Neutrophil (primary cell): ENCODE results near the gene CMSS1.

Experiments used
- H3K27ac ChIP-seq: fragments of 200-600 bp; sonication (generic); 2 replicates; pipeline ENCODE4 v1.5.1; 2016; ENCODE audit warnings: mild to moderate bottlenecking, moderate library complexity
- H3K27me3 ChIP-seq: fragments of 200-600 bp; sonication (generic); 2 replicates; pipeline ENCODE4 v1.6.0; 2016; ENCODE audit warnings: mild to moderate bottlenecking
- H3K36me3 ChIP-seq: fragments of 200-600 bp; sonication (generic); 2 replicates; pipeline ENCODE4 v1.5.1; 2017
- H3K4me1 ChIP-seq, 2 experiments: fragments of 200-600 bp in 1 of 2; sonication (generic) in 1 of 2; 1 replicate in 1 of 2; 2 replicates in 1 of 2; pipeline versions ENCODE4 v1.5.1 to v1.6.1; 2013 to 2016; ENCODE audit warnings: low read depth in 1 of 2, low read length in 1 of 2, mild to moderate bottlenecking in 1 of 2, moderate library complexity in 1 of 2; ENCODE audit not compliant: control insufficient read depth in 1 of 2, insufficient read depth in 1 of 2
- H3K4me3 ChIP-seq, 2 experiments: fragments of 200-600 bp in 1 of 2; sonication (generic) in 1 of 2; 1 replicate in 1 of 2; 2 replicates in 1 of 2; pipeline ENCODE4 v1.5.1; 2013 to 2016; ENCODE audit warnings: low read depth in 1 of 2, low read length in 1 of 2, mild to moderate bottlenecking in 1 of 2, moderate library complexity in 1 of 2
- H3K9me3 ChIP-seq: fragments of 200-600 bp; sonication (generic); 2 replicates; pipeline ENCODE4 v1.5.1; 2016
- TF ChIP-seq, protein P1 (sequence below): fragments of 200-600 bp; sonication (generic); IDR thresholded peaks from 2 replicates; pipeline ENCODE4 v1.5.1; 2016; ENCODE audit warnings: antibody characterized with exemption

Gene CMSS1

DNA sequence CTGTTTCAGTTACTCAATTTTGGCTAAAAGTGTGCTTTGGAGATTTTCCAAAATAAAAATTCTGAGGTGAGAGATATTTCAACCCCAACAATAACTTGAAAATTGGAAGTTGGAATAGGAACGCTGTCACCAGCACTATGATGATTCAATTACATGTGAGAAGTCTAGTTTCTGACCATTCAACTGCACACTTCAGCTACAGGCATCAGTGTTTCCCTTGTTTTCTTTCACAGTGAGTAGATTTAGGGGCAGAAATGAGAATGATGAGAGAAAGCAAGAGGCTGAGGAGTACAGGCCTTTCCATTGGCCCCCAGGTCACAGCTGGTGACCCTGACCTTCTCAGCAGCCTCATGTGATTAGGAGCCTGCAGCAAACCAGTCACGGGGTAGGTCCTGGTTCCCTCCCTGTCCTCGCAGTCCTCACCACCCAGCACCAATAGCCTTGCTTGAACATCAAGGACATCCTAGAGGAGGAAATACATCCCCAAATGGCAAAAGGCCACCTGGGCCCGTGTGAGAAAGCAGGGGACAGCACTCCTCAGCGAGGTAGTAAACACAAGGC lies 306.6 kb downstream of the CMSS1 start:
- Histone ChIP-seq H3K27me3 (no peaks in the 10 kb centered on the region), H3K36me3 (no peaks in the 10 kb centered on the region), H3K4me3 (no peak overlapping the region), H3K9me3 (no peaks in the 10 kb centered on the region), H3K4me1 (no peaks in the 10 kb centered on the region), H3K27ac (no peak overlapping the region)
- TF ChIP-seq, protein P1, sequence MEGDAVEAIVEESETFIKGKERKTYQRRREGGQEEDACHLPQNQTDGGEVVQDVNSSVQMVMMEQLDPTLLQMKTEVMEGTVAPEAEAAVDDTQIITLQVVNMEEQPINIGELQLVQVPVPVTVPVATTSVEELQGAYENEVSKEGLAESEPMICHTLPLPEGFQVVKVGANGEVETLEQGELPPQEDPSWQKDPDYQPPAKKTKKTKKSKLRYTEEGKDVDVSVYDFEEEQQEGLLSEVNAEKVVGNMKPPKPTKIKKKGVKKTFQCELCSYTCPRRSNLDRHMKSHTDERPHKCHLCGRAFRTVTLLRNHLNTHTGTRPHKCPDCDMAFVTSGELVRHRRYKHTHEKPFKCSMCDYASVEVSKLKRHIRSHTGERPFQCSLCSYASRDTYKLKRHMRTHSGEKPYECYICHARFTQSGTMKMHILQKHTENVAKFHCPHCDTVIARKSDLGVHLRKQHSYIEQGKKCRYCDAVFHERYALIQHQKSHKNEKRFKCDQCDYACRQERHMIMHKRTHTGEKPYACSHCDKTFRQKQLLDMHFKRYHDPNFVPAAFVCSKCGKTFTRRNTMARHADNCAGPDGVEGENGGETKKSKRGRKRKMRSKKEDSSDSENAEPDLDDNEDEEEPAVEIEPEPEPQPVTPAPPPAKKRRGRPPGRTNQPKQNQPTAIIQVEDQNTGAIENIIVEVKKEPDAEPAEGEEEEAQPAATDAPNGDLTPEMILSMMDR = no peak

DNA sequence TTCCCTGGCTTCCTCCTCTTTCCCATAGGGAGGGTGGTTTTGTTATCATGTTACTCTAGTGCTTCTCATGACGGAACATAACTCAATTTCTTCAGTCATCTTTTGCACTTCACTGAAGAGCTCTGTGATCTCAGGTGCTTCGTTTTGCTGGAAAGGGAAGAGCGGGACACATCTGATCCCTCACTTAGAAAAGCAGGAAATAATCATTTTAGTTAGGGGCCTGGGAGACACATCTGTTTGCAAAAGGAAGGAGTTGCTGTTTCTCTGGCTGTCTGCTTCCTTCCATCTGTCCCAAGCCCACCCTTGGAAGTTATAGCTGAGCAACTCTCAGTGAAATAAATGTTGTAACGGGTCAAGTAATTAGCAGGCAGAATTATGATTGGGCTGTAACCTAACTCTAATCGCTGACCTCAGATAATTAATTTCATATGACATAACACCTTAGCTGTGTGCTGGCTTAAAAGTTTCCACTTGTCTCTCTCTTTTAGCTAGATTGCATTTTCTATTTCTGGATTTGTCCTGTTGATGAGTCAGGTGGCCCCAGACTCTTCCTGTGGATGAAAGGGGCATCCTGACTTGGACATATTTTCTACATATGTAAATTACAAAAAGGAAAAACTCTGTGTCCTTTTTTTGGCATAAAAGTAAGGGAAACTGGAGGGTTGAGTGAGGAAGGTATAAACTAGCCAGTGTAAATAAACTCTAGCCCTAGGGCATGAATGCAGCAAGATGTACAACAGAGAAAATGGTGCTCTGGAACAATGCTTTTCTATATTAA lies 307.7 kb downstream of the CMSS1 start:
- Histone ChIP-seq H3K4me3 (no peak overlapping the region), H3K27ac (no peak overlapping the region), H3K36me3 (no peaks in the 10 kb centered on the region), H3K27me3 (no peaks in the 10 kb centered on the region), H3K9me3 (no peaks in the 10 kb centered on the region), H3K4me1 (no peaks in the 10 kb centered on the region)
- TF ChIP-seq, protein P1 = no peak

DNA sequence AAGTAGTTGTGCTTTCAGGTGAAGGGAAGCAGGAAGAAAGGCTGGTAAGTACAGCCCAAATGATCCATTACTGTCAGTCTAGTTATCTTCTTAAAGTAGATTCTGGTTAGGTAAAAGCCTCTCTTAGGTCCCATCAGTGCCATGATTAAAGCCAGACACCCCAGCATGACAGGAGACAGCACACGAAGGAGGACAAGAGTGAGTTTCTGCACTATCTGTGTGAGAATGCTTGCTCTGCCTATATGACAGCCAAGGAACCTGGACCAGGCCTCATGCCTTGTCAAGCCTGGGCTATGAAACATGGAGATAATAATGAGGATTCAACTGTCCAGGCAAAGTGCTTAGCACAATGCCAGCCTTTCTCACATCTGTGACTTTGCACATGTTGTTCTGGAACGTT lies 310.1 kb downstream of the CMSS1 start:
- TF ChIP-seq, protein P1 = no peak
- peaks cover 0 to 7% of the 10 kb centered on the region in 2 experiments for H3K4me1 ChIP-seq
- H3K27me3 ChIP-seq = no peaks in the 10 kb centered on the region
- H3K9me3 ChIP-seq = no peaks in the 10 kb centered on the region
- H3K4me3 ChIP-seq = no peak overlapping the region
- no peaks in the 10 kb centered on the region for H3K36me3 ChIP-seq
- H3K27ac ChIP-seq = no peak overlapping the region

DNA sequence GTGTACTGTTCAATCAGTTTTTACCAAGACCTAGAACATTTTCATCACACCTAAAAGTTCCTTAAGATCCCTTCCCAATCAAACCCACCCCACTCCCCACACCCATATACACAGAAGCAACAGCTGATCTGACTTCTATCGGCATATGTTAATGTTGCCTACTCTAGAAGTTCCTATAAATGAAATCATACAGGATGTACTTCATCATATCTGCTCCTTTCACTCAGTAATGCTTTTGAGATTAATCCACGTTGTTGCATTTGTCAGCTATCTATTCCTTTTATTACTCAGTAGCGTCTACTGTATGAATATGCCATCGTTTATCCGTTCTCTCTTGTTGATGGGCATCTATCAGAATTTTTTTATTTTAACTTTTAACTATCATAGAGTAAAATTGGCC lies 310.9 kb downstream of the CMSS1 start:
- no peak overlapping the region for H3K4me3 ChIP-seq
- TF ChIP-seq, protein P1 = no peak
- no peaks in the 10 kb centered on the region for H3K36me3 ChIP-seq

DNA sequence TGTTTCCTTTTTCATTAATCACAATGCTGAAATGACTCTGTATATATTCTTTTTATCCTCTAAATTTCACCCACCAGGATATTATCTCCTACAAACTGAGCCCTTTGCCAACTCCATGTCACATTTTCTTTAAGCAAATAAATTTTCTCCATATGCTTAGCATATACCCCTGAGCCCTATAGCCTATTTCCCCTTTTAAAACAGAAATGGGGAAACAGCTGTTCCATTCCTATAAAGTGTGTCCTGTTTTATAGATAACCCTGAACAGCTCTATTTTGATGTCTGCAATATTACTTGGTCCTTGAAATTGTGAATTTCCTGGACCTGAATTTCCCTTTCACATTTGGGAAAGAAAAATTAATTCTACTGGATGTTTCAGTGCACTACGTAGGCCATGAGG lies 312.3 kb downstream of the CMSS1 start:
- TF ChIP-seq, protein P1 = no peak
- Histone ChIP-seq H3K27ac (no peak overlapping the region), H3K27me3 (no peaks in the 10 kb centered on the region), H3K4me1 (peaks cover 0 to 7% of the 10 kb centered on the region in 2 experiments), H3K36me3 (no peaks in the 10 kb centered on the region), H3K4me3 (no peak overlapping the region), H3K9me3 (no peaks in the 10 kb centered on the region)

More for the DNA sequence above, 310.9 kb downstream of the CMSS1 start:
- H3K27me3 ChIP-seq = no peaks in the 10 kb centered on the region
- H3K4me1 ChIP-seq = peaks cover 0 to 7% of the 10 kb centered on the region in 2 experiments
- no peak overlapping the region for H3K27ac ChIP-seq
- no peaks in the 10 kb centered on the region for H3K9me3 ChIP-seq
